ENCODE data around the gene SYNM.

The SYNM gene

DNA sequence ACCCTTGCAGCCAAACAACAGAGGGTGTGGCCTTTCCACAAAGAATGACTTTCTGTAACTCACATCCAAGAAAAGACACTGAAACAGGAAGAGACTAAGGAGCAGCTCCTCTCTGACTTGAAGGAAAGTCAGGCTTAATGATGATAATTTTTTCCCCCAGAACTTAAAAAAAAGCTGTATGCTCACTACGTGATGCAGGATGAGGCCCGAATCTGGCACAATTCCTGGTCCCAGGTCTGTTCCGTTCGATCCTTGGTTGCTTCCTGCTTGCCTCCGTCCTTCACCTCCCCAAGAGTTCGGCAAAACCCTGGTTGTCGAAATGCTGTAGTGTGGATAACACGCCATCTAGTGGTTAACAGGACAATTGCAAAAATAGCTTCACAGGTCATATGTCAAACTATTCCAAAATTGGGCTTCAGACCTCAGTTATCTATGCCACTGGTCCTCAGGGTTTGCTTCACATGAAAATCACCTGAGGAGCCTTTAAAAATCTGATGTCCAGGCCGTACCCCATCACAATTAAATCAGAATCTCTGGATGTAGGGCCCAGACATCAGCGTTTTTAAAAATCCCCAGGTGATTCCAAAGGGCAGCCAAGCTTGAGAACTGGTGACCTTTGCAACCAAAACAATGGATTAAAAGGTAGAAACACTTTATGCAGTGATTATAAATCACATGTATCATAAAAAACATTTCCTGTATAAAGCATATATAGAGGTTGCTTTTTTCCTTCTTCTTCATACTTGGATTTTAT is 28.1 kb upstream of the SYNM start:
- in situ Hi-C loops (cut with HindIII; ENCODE audit: low pct_ligation_motif_present, low pct_unique_long_range_greater_than_20kb, low sequenced_read_pairs), result no loop called here
- DNase-seq, result peak; percentile 71

DNA sequence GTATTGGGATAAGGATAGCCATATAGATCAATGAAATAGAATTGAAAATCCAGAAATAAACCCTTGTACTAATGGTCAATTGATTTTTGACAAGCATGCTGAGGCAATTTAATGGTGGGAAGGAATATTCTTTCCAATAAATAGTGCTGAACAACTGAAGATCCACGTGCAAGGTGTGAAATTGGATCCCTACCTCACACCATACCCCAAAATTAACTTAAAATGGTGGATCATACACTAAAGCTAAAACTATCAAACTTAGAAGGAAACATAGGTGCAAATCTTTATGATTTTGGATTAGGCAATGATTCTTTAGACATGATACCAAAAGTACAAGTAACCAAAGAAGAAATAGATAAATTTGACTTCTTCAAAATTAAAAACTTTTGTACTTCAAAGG is 22.1 kb upstream of the SYNM start:
- in situ Hi-C loops (cut with HindIII; ENCODE audit: low pct_ligation_motif_present, low pct_unique_long_range_greater_than_20kb, low sequenced_read_pairs), result no loop called here
- DNase-seq, result no peak

DNA sequence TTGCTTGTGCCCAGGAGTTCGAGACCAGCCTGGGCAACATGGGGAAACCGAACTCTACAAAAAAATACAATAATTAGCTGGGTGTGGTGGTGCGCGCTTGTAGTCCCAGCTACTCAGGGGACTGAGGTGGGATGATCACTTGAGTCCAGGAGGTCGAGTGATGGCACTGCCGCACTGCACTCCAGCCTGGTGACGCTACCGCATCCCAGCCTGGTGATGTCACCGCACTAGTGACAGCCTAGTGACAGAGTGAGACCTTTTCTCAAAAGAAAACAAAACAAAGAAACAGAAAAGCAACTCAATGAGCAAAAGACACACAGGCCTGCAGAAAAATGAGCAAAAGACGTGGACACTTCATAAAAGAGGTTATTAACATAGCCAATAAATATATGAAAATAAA is 19.9 kb upstream of the SYNM start:
- in situ Hi-C loops (cut with HindIII; ENCODE audit: low pct_ligation_motif_present, low pct_unique_long_range_greater_than_20kb, low sequenced_read_pairs), result no loop called here
- no peak for DNase-seq

DNA sequence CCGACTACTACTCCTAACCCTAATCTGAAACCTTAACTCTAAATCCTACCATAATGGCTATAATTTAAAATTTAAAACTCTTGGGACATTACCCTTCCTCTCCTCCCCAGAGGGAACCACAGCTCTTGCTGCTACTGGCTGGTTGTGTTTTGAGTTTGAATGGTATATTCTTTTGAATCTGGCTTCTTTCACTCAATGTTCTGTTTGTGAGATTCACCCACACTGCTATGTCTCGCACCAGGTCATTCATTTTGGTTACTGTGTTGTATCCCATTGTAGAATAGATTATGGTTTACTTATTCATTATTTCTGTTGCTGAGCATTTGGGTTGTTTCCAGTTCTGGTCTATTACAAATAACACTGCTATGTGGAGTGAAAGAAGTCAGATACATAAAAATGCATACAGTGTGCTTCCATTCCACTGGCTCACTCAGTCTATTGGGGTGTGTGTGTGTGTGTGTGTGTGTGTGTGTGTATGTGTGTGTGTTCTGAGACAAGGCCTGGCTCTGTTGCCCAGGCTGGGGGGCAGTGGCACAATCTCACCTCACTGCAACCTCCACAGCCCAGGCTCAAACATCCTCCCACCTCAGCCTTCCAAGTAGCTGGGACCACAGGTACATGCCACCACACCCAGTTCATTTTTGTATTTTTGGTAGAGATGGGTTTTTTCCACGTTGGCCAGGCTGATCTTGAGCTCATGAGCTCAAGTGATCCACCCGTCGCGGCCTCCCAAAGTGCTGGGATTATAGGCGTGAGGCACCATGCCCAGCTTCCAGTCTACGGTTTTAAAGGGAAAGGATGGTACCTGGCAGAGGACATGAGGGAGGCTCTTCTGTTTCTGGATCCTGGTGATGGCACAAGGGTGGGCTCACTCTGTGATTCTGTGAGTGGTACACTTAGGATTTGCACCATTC is 19.2 kb upstream of the SYNM start:
- in situ Hi-C loops (cut with HindIII; ENCODE audit: low pct_ligation_motif_present, low pct_unique_long_range_greater_than_20kb, low sequenced_read_pairs), result no loop called here
- no peak for DNase-seq

DNA sequence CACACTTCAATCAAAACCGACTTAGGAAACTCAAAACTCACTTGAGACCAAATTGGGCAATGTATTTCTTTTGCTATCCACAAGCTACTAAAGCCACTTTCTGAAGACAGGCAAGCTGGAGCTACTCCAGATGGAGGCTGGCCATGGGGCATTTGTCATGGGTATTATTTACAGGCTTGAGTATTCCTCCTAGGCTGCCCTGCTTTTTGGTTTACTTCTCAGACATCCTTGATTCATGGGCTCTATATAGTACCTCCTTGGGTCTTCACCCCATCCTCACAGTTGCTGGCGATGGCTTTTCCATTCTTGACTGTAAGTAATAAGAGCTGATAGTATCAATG is 18.6 kb upstream of the SYNM start:
- in situ Hi-C loops (cut with HindIII; ENCODE audit: low pct_ligation_motif_present, low pct_unique_long_range_greater_than_20kb, low sequenced_read_pairs), result no loop called here
- no peak for DNase-seq

DNA sequence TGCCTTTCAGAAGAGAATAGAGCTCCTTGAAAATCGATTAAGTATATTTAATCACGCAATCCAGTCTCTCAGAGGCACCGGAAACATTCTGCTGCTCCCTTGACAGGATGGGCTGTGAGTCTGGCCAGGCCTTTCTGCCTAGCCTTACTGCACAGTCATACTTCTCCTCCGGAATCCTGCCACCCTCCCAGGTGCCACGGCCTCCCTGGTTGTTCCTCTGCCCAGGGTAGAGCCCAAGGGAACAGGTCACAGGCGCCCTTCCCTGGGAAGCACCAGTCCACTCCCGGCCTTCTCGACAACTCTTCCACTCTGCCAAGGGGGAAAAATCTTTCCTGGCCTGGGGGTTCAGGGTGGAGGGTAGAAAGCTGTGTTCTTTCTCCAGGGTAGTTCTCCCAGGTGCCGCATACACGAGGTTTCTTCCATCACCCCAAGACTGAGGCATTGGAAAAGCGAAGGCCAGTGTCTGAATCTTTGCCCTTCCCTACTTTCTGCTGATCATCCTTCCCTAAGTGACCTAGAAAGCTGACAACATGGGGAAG is 17.4 kb upstream of the SYNM start:
- no peak for DNase-seq
- in situ Hi-C loops (cut with HindIII; ENCODE audit: low pct_ligation_motif_present, low pct_unique_long_range_greater_than_20kb, low sequenced_read_pairs), result no loop called here

DNA sequence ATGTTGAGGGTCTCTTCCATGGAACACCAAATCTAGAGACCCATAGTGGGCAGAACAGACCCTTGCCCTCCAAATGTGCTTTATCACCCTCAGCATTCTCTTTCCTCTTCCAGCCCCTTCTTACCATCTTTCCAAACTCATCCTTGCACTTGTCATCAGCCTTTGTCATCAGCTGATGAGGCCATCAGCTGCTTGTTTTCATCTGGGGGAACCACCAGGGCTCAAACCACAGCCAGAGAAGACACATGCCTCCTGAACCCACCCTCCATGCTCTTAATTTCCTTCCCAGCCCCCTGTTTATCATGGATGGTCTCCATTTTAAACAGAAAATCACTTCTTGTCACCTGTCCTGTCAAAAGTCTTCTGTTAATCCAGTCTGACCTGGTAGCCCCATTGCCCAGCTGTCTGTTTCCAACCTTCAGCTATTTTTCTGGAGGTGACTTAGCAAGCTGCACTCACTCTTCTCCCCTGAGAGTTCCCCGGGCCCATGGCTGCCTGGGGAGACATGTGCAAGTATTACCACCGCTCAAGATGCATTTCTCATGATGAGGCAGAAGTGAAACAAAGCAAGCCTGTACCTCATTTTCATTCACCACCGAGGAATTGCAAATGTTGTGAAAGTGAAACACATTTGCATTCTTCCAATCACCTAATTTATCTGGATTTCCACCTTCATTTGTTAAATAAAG is 14.7 kb upstream of the SYNM start:
- in situ Hi-C loops (cut with HindIII; ENCODE audit: low pct_ligation_motif_present, low pct_unique_long_range_greater_than_20kb, low sequenced_read_pairs), result no loop called here
- DNase-seq, result no peak

DNA sequence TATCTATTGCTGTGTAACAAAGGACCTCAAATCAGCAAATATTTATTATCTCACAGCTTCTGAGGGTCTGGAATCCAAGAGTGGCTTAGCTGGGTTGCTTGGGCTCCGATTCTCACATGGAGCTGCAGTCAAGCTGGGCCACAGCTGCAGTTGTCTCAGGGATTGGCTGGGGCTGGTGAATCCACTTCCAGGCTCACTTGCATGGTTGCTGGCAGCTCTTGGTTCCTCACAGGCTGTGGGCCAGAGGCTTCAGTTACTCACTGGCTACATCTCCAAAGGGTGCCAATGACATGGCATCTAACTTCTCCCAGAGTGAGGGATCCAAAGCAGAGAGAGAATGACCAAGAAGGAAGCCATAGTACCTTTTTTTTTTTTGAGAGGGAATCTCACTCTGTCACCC is 13.9 kb upstream of the SYNM start:
- DNase-seq, result no peak
- in situ Hi-C loops (cut with HindIII; ENCODE audit: low pct_ligation_motif_present, low pct_unique_long_range_greater_than_20kb, low sequenced_read_pairs), result no loop called here

DNA sequence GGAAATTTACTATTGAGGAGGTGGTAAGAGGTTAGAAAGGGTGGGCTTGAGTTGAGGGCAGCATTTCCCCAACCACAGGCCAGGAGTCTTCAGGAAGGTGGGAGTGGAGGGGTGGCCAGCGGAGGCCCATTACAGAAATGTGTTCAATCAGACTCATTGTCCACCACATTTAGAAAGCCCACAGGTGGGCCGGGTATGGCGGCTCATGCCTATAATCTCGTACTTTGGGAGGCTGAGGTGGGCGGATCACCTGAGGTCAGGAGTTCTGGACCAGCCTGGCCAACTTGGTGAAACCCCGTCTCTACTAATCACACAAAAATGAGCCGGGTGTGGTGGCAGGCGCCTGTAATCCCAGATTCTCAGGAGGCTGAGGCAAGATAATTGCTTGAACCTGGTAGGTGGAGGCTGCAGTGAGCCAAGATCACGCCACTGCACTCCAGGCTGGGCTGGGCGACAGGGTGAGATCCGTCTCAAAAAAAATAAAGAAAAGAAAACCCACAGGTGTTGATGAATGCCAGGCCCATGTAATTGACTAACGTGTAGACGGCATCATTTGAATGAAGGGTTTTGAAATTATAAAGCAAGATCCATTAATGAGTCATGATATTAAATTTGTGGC is 12.2 kb upstream of the SYNM start:
- in situ Hi-C loops (cut with HindIII; ENCODE audit: low pct_ligation_motif_present, low pct_unique_long_range_greater_than_20kb, low sequenced_read_pairs), result no loop called here
- no peak for DNase-seq

DNA sequence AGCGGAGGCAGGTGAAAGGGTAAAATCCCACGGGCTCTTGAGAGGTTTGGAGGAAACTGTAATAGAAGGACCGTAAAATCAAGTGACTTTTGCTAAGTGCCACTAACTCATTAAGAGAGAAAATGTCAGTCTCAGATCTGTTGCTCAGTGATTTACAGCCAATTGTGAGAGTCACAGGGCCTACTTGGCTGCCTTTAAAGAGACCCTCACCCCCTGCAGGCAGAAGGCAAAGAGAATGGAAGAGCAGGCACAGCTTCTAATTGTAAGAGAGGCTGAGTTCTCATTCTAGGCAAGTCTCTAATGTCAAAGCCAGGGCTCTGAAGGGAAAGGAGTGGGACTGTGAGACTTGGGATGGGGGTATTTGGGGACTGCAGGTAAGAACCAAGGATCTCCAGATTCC is 9.3 kb upstream of the SYNM start:
- no peak for DNase-seq
- in situ Hi-C loops (cut with HindIII; ENCODE audit: low pct_ligation_motif_present, low pct_unique_long_range_greater_than_20kb, low sequenced_read_pairs), result no loop called here

DNA sequence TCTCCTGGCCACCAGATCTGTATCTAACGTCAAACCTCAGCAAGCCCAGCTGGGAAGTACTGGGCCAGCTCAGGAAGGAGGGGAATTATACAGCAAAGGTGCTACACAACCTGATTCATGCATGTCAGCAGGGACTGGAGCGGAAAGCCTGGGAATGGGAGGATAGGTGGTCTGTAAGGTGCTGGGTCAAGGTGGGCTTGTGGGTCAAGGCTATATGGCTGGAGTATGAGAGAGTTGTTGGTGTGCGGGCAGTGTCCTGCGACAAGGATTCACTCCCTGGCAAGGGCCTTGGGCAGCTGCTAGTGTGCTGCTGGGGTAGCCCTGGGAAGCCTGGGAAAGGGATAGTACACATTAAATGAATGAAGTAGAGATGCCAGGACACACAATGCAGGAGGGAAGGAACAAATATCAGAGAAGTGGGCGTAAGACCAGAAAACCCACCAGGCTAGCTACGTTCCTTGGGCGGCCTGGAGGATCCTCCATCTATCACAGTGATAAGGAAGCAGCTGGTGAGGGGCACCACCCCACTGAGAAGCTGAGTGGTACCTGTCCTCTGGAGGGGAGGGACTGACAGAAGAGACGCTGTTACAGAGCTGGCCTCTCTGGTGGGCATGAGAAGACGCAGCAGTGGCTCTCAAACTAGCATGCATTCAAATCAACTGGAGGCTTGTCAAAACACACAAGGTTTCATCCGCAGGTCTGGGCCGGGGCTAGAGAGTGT is 8.5 kb upstream of the SYNM start:
- DNase-seq, result no peak
- in situ Hi-C loops (cut with HindIII; ENCODE audit: low pct_ligation_motif_present, low pct_unique_long_range_greater_than_20kb, low sequenced_read_pairs), result no loop called here

DNA sequence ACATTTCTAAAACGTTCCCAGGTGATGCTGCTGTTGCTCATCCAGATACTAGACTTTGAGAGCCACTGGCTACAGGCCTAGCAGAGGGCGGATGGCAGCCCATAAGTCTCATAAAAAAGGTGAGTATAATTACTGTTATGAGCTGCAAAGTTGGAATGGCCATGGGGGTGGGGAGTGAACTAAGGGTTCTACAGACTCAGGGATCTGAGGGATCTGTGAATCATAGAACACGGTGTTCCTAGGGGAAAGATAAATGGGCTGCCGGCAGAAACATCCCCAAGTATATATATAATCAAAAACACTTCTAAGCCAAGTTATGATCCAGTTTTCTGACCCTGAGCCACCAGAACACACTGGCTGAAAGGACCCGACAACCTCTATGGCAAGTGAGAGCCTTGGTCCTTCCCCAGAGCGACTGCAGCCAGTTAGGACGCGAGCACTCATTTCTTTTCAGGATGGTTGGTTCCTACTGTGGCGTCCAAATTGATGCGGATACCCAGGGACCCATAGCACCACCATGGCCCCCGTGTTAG is 7.9 kb upstream of the SYNM start:
- no peak for DNase-seq
- in situ Hi-C loops (cut with HindIII; ENCODE audit: low pct_ligation_motif_present, low pct_unique_long_range_greater_than_20kb, low sequenced_read_pairs), result no loop called here

DNA sequence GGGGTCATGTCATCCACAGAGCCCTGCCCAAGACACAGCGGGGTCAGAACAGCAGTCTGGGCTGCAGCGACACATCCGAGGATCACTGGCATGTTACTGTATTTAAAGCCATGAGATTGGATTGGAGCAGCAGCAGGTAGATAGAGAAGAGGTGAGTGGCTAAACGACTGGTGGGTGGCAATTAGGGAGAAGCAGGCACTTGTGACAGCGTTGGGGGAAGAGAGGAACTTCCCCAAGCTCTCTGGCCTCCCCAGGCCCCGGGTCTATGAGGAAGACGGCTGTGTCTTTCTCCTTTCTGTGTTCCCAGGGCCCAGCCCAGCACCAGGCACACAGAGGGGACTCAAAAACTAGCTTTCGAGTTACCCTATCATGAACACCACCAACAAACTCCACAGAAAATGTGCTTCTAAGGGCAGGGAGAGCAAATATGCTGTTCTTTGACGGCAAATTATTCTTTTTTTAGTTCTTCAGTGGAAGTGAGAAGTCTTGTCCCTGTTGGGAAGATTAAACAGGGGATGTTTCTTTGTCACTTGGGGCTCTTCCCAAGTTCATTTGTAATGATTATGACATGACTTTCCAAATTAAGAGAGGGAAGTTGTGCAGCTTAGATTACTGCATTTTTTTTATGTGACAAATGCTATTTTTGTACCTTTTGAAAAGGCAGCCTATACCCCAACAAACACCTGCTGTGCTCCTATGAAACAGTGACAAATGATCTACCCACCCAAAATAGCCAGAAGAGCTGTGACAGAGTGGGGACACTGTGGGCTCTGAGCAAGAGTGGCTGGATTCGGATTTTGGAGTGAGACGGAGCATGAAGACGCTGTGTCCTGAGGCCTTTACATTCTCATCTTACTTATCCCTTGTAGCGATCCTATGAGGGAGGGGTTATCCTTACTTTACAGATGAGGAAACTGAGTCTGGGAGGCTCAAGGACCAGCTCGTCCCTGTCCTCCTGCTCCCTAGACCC is 7.2 kb upstream of the SYNM start:
- in situ Hi-C loops (cut with HindIII; ENCODE audit: low pct_ligation_motif_present, low pct_unique_long_range_greater_than_20kb, low sequenced_read_pairs), result no loop called here
- DNase-seq, result no peak

DNA sequence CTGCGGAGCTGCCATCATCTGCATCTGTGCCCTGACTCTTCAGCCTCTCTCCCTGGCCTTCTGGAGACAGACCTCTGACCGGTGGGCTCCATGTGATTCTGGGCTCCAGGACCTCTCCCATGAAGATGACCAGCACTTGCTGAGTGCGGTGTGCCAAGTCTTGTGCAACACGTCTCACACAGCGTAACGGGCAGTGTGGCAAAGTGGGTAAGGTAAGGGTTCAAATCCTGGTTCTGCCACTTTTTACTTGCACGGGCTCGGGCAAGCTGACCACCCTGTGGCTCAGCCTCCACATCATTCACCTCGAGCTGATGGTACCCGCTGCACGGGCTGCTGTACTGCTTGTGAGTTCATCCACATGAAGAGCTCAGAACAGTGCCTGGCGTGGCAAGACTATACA is 6.5 kb upstream of the SYNM start:
- in situ Hi-C loops (cut with HindIII; ENCODE audit: low pct_ligation_motif_present, low pct_unique_long_range_greater_than_20kb, low sequenced_read_pairs), result no loop called here
- DNase-seq, result no peak

DNA sequence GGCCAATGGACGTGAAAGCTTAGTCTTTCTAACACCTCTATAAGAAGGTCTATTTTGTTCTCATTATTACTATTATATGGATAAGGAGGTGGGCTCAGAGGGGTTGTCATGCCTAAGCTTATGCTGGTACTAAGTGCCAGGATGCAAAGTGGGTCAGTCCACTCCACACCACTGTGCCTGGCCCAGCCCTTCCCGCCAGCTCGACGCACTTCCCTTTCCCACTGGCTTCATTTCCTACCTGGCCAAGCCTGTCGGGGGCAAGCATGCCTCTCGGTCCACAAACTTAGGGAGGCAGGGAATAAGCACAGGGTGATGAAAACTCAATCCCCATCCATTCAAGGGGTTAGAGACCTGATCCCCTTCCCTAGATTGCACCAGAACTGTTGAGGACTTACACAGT is 5.9 kb upstream of the SYNM start:
- in situ Hi-C loops (cut with HindIII; ENCODE audit: low pct_ligation_motif_present, low pct_unique_long_range_greater_than_20kb, low sequenced_read_pairs), result no loop called here
- DNase-seq, result no peak

DNA sequence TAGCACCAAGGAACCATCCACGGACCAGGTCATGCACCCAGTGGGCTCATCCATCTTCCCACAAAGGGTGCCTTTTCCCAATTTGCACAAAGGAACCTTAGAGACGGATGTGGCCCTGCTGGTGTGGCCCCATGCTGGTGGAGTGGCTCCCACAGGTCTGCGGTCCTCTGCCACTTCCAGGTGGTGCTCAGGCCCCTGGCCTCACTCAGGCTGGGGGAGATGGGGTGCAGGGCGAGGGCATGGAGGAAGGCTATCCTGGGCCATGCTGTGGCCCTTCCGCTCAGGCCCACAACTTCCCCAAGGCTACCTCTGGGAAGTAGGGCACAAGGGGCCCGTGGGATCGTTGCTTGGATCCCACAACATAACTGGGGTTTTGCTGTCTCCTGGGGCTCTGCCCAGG is 5.2 kb upstream of the SYNM start:
- in situ Hi-C loops (cut with HindIII; ENCODE audit: low pct_ligation_motif_present, low pct_unique_long_range_greater_than_20kb, low sequenced_read_pairs), result loop anchor here (10.0 kb wide), 1 partner anchor 105 kb away; no protein-coding TSS in a partner anchor
- DNase-seq, result no peak
